Testis (tissue), 3 donors: ENCODE measurements around the gene MYBPC1. TPM values are rescaled to one million over a fixed set of nuclear protein-coding genes. Genes with fewer than 3 reads are reported as not detected.
"Not testable (repeated sequence)": the region's sequence is repeated elsewhere in the genome, so short reads cannot be mapped to it uniquely, and the experiment has no call there.

Experiments
- DNase-seq: peaks from one replicate; pipeline ENCODE4 v3.0.0-alpha.2; 2019
- H3K27ac ChIP-seq, 2 donors: fragments of 200-600 bp; sonication (generic); one replicate each; pipeline ENCODE4 v1.5.1; 2019
- H3K27me3 ChIP-seq: fragments of 200-600 bp; sonication (generic); one replicate; pipeline ENCODE4 v1.5.1; 2019
- H3K36me3 ChIP-seq: fragments of 200-600 bp; sonication (generic); one replicate; pipeline ENCODE4 v1.5.1; 2017; ENCODE audit warnings: low read depth; ENCODE audit errors: missing control alignments
- H3K4me1 ChIP-seq: fragments of 200-600 bp; sonication (generic); one replicate; pipeline ENCODE4 v1.5.1; 2019
- H3K4me3 ChIP-seq, 2 donors: fragments of 200-600 bp; sonication (generic); one replicate each; pipeline ENCODE4 v1.5.1; 2017 to 2019
- H3K9me3 ChIP-seq: fragments of 200-600 bp; sonication (generic); one replicate; pipeline ENCODE4 v1.5.1; 2017
- CTCF ChIP-seq, 3 experiments: fragments of 450-650 bp in 2 of 3; fragments of 200-600 bp in 1 of 3; sonication (generic) in 1 of 3; IDR thresholded peaks; one replicate each; pipeline ENCODE4 v1.5.1; 2016 to 2019; ENCODE audit warnings: antibody characterized with exemption in 3 of 3, mild to moderate bottlenecking in 2 of 3, moderate library complexity in 1 of 3
- POLR2A ChIP-seq: fragments of 450-650 bp; IDR thresholded peaks from one replicate; pipeline ENCODE4 v1.6.1; 2017; ENCODE audit warnings: antibody characterized with exemption, mild to moderate bottlenecking, moderate library complexity
- WGBS, 2 donors: methylation state at CpG; one replicate each; pipeline ENCODE4 v1.1.5; 2018; 5-methylcytosine and 5-hydroxymethylcytosine counted together
- intact Hi-C: fragments of 100-400 bp; cut with DNase I; formaldehyde crosslinking; loops from one replicate; pipeline ENCODE4 v1.15.1; 2023; ENCODE audit warnings: low total_unique reads
- polyA plus RNA-seq: library from polyadenylated mRNA; stranded (reverse); fragments of 350-450 nt; fragmentation: Illumina TruSeq; extraction: RNeasy Lipid Tissue Mini Kit (QIAGEN cat#74804); gene quantifications from one replicate; pipeline ENCODE4 v1.2.3, GENCODE V29; 2014; ENCODE audit warnings: low read depth, low replicate concordance; ENCODE audit not compliant: insufficient read depth
- total RNA-seq, 2 donors: library from RNA; depleted of rRNA; stranded (reverse); fragments of >200 nt; gene quantifications; one replicate each; pipeline ENCODE4 v1.2.3, GENCODE V29; 2016

Gene MYBPC1
- total and polyA plus RNA-seq, 3 donors from 2014 or later, result 2.5 to 31.2 (median 3.7) TPM

GRCh38 chr12:101722392-101722791, 127.6 kb downstream of the MYBPC1 start:
- Histone ChIP-seq H3K4me3 (no peak overlapping the region), H3K9me3 (no peaks in the 10 kb centered on the region), H3K27ac (no peak overlapping the region), H3K36me3 (no peaks in the 10 kb centered on the region), H3K4me1 (no peaks in the 10 kb centered on the region), H3K27me3 (no peaks in the 10 kb centered on the region)
- intact Hi-C loops, result no loop called here
- WGBS, 2 donors, result 97% methylated on average over 4 of the region's 4 CpGs
- TF ChIP-seq CTCF (IDR thresholded peaks at IDR 0.05) (no peak), POLR2A (no peak)
- no peak for DNase-seq

- Histone ChIP-seq H3K36me3 (no peaks in the 10 kb centered on the region), H3K27ac (no peak overlapping the region), H3K4me1 (no peaks in the 10 kb centered on the region), H3K27me3 (no peaks in the 10 kb centered on the region), H3K4me3 (no peak overlapping the region), H3K9me3 (no peaks in the 10 kb centered on the region)
- intact Hi-C loops, result no loop called here
- no peak for TF ChIP-seq CTCF (IDR thresholded peaks at IDR 0.05)
- no peak for TF ChIP-seq POLR2A
- no peak for DNase-seq
Measured at GRCh38 chr12:101727098-101727497, 132.3 kb downstream of the MYBPC1 start.

GRCh38 chr12:101729842-101730241, 135.1 kb downstream of the MYBPC1 start:
- TF ChIP-seq POLR2A (no peak), CTCF (IDR thresholded peaks at IDR 0.05) (no peak)

GRCh38 chr12:101732318-101732717, 137.5 kb downstream of the MYBPC1 start:
- Histone ChIP-seq H3K4me1 (no peaks in the 10 kb centered on the region), H3K4me3 (no peak overlapping the region), H3K9me3 (no peaks in the 10 kb centered on the region), H3K27ac (no peak overlapping the region), H3K36me3 (no peaks in the 10 kb centered on the region), H3K27me3 (no peaks in the 10 kb centered on the region)
- no peak for DNase-seq
- TF ChIP-seq POLR2A (no peak), CTCF (IDR thresholded peaks at IDR 0.05) (no peak)
- WGBS, 2 donors, result 90 to 96% methylated on average over 1 of the region's 1 CpG
- intact Hi-C loops, result no loop called here

More at GRCh38 chr12:101729842-101730241, 135.1 kb downstream of the MYBPC1 start:
- no peak overlapping the region for H3K4me3 ChIP-seq
- no peak overlapping the region for H3K27ac ChIP-seq
- DNase-seq, result no peak
- H3K9me3 ChIP-seq, result no peaks in the 10 kb centered on the region
- no peaks in the 10 kb centered on the region for H3K4me1 ChIP-seq
- H3K27me3 ChIP-seq, result no peaks in the 10 kb centered on the region
- intact Hi-C loops, result no loop called here
- no peaks in the 10 kb centered on the region for H3K36me3 ChIP-seq

- H3K9me3 ChIP-seq, result no peaks in the 10 kb centered on the region
- 88 to 93% methylated on average over 2 of the region's 2 CpGs for WGBS, 2 donors
- H3K36me3 ChIP-seq, result no peaks in the 10 kb centered on the region
- H3K27me3 ChIP-seq, result no peaks in the 10 kb centered on the region
- intact Hi-C loops, result no loop called here
- no peak overlapping the region for H3K27ac ChIP-seq
- TF ChIP-seq POLR2A, result no peak
- no peak for TF ChIP-seq CTCF (IDR thresholded peaks at IDR 0.05)
- DNase-seq, result no peak
- no peak overlapping the region for H3K4me3 ChIP-seq
- H3K4me1 ChIP-seq, result no peaks in the 10 kb centered on the region
Measured at GRCh38 chr12:101733166-101733565, 138.4 kb downstream of the MYBPC1 start.

GRCh38 chr12:101734482-101734881, 139.7 kb downstream of the MYBPC1 start:
- intact Hi-C loops, H3K4me3 ChIP-seq, H3K36me3 ChIP-seq, H3K4me1 ChIP-seq, H3K9me3 ChIP-seq, DNase-seq, H3K27me3 ChIP-seq, H3K27ac ChIP-seq: not testable (repeated sequence)
- WGBS, 2 donors, result 95 to 96% methylated on average over 5 of the region's 5 CpGs
